ENCODE data around the gene ARHGDIB.

DNA sequence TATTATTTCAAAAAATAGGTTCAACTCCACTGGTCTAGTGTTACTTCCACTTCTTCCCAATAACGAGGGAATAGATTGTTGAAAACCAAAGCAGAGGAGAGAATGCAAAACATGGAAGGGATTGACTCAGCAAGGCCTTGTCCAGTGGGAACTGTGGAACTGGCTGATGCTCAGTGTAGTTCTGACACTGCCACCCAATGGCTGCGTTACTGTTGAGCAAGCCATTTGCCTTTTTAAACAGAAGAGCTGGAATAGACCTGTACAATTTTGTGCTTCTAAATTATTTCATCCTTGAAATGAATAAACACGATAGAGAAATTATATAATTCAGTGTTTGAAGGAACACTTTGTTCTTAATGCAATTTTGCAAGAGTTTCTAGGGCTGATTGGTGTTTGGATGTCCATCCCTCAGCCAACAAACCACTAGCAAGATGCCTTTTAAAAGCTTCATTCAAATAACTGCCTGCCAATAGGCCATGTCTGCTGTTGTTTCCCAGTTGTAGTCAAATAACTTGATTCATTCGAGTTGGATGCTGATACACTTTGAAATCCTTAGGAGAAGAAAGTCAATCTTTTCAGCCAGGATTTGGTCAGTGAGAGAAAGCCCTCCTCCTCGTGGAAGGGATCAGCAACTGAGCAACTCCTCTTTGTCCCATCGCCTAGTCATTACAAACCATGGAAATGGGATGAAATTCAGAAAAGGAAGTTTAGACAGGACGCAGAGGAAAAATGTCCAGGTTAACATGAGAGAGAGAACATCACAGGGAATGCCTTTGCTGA is 68.5 kb downstream of the ARHGDIB start:
- TF ChIP-seq, protein P1, sequence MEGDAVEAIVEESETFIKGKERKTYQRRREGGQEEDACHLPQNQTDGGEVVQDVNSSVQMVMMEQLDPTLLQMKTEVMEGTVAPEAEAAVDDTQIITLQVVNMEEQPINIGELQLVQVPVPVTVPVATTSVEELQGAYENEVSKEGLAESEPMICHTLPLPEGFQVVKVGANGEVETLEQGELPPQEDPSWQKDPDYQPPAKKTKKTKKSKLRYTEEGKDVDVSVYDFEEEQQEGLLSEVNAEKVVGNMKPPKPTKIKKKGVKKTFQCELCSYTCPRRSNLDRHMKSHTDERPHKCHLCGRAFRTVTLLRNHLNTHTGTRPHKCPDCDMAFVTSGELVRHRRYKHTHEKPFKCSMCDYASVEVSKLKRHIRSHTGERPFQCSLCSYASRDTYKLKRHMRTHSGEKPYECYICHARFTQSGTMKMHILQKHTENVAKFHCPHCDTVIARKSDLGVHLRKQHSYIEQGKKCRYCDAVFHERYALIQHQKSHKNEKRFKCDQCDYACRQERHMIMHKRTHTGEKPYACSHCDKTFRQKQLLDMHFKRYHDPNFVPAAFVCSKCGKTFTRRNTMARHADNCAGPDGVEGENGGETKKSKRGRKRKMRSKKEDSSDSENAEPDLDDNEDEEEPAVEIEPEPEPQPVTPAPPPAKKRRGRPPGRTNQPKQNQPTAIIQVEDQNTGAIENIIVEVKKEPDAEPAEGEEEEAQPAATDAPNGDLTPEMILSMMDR (IDR thresholded peaks at IDR 0.05), result no peak
- peak; percentile 10 for TF ChIP-seq POLR2AphosphoS5 (IDR thresholded peaks at IDR 0.05)
